Effector memory CD4-positive, alpha-beta T cell (primary cell): Measurements from ENCODE around the gene MEIS1.

Source experiments
- DNase-seq, 3 donors: peaks; one replicate each; pipeline ENCODE4 v3.0.0-alpha.2; 2020
- H3K27ac ChIP-seq: 2 replicates; pipeline ENCODE4 v1.7.0; 2013; ENCODE audit warnings: mild to moderate bottlenecking, low read length, moderate library complexity; ENCODE audit not compliant: insufficient read depth, poor library complexity, severe bottlenecking
- H3K27me3 ChIP-seq: replicated peaks from 2 replicates; pipeline ENCODE4 v1.7.0; 2013; ENCODE audit warnings: mild to moderate bottlenecking, low read length; ENCODE audit not compliant: insufficient read depth, control insufficient read depth, poor library complexity, severe bottlenecking
- H3K36me3 ChIP-seq: 2 replicates; pipeline ENCODE4 v1.7.0; 2013; ENCODE audit warnings: mild to moderate bottlenecking, low read length, moderate library complexity; ENCODE audit not compliant: control insufficient read depth, insufficient read depth
- H3K4me1 ChIP-seq: 2 replicates; pipeline ENCODE4 v1.7.0; 2013; ENCODE audit warnings: low read length, mild to moderate bottlenecking; ENCODE audit not compliant: control insufficient read depth, insufficient read depth, poor library complexity, severe bottlenecking
- H3K4me3 ChIP-seq: 2 replicates; pipeline ENCODE4 v1.7.0; 2013; ENCODE audit warnings: low read length, low read depth, mild to moderate bottlenecking; ENCODE audit not compliant: insufficient read depth, poor library complexity, severe bottlenecking
- H3K9me3 ChIP-seq: 2 replicates; pipeline ENCODE4 v1.7.0; 2013; ENCODE audit warnings: mild to moderate bottlenecking, low read length, moderate library complexity; ENCODE audit not compliant: control insufficient read depth

Gene MEIS1

DNA sequence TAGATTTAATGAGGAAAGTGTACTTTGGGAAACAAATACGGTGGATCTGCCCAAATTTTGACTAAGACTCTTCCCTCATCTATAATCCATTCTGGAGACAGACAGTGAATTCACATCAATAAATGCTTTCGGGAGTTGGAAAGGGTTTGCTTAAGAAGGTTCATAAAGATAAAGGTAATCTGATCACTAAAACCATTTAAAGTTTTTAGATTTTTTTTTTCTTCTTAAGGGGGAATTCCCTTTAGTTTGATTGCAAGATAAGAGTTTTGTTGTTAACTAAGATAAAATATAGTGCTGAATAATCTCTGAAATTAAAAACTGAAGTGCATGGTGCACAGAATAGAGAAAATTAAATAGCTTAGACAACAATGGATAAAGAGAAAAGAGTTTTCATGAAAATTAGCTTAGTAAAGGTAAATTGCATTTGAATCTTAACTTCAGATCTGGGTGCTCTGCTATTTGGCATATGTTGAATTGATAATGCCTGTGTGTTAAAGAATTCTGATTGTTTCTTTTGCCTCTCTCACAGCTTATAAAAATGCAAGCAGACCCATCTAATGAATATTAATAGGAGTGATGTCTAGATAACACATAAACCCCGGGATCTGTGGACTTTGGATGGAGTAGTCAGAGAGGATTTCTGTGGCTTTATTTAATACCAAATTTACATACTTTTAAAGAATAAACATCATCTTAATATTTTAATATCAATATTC lies 100.8 kb downstream of the MEIS1 start:
- H3K36me3 ChIP-seq: no peaks in the 10 kb centered on the region
- H3K4me3 ChIP-seq: no peak overlapping the region
- no peak for DNase-seq
- H3K27me3 ChIP-seq: no peaks in the 10 kb centered on the region
- no peak overlapping the region for H3K27ac ChIP-seq
- H3K4me1 ChIP-seq: no peaks in the 10 kb centered on the region
- H3K9me3 ChIP-seq: no peaks in the 10 kb centered on the region

DNA sequence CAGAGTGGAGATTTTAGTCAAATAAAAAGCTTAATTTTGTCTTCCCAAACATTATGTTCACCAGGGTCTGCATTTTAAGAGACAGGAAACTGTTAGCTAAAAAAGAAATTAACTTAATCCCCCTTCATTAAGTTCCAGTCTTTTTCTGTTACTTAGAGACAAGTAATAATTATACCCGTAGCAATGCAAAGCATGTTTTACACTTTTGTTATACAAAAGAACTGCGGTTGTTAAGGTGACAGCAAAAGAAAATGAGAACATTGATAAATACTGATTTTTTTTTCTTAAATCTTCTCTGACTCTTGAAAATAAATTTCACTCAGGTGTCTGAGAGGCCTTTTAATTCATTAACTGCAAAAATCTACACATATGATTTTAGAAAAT lies 101.4 kb downstream of the MEIS1 start:
- Histone ChIP-seq H3K27ac (no peak overlapping the region), H3K4me3 (no peak overlapping the region), H3K36me3 (no peaks in the 10 kb centered on the region), H3K4me1 (no peaks in the 10 kb centered on the region), H3K9me3 (no peaks in the 10 kb centered on the region), H3K27me3 (no peaks in the 10 kb centered on the region)
- DNase-seq: no peak

DNA sequence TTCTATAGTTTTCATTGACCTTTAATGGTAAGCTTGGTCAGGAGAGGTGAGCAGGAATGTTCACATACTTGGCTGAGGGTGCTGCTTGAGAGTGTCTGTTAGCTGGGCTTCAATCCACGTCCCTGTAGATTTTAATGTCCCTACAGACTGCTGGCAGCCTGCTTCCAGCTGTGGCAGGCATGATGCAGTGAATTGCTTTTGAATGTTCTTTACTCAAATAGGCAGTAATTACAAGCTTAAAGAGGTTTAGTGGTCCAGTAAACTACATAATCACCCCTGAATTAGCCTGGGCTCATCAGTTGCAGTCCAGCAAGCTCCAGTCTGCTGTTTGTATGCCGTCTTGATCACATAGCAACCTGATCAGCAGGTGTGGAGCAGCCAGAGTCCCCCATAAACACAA lies 102.1 kb downstream of the MEIS1 start:
- no peak for DNase-seq
- Histone ChIP-seq H3K4me3 (no peak overlapping the region), H3K36me3 (no peaks in the 10 kb centered on the region), H3K9me3 (no peaks in the 10 kb centered on the region), H3K27me3 (no peaks in the 10 kb centered on the region), H3K4me1 (no peaks in the 10 kb centered on the region), H3K27ac (no peak overlapping the region)

DNA sequence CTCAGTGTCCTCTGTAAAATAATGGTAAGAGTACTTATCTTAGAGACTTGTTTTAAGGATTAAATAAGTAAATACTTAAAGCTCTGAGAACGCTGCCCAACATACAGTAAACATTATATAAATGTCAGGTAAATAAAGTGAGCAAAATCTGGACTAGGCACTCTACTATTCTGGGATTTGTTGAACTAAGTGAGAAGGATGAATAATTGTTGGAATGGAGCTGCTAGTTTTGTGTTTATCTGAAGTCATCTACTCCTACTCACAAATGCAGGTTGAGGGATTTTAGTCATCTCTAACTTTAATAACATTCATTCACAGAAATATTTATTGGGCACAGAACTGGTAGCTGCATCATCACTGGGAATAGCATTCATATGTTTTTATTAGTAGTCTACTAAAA lies 103.4 kb downstream of the MEIS1 start:
- no peaks in the 10 kb centered on the region for H3K9me3 ChIP-seq
- H3K4me1 ChIP-seq: no peaks in the 10 kb centered on the region
- H3K4me3 ChIP-seq: no peak overlapping the region
- DNase-seq: no peak
- no peaks in the 10 kb centered on the region for H3K27me3 ChIP-seq
- no peak overlapping the region for H3K27ac ChIP-seq
- no peaks in the 10 kb centered on the region for H3K36me3 ChIP-seq

GRCh38 chr2:66539452-66539851 lies 104.5 kb downstream of the MEIS1 start:
- no peak for DNase-seq
- H3K27me3 ChIP-seq: no peaks in the 10 kb centered on the region
- H3K4me1 ChIP-seq: no peaks in the 10 kb centered on the region
- H3K4me3 ChIP-seq: no peak overlapping the region
- H3K27ac ChIP-seq: no peak overlapping the region
- no peaks in the 10 kb centered on the region for H3K9me3 ChIP-seq
- H3K36me3 ChIP-seq: no peaks in the 10 kb centered on the region

DNA sequence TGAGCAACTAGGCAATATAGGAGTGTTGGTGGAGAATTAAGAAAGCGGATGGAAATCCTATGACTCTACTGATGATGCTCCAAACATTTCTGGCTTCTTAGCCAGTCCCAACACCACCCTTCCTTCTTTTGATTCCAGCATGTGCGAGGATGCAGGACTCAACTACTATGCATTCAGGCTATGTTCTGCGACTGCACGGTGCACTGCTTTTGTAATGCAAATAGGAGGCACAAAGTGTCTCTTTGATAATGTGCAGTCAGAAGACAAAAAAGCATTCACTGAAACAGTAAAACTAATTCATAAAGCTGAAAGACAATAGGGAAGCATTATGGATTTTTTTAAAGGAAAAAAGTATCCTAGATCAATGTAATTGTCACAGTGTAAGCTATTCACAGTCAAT lies 106.7 kb downstream of the MEIS1 start:
- Histone ChIP-seq H3K4me3 (no peak overlapping the region), H3K9me3 (no peaks in the 10 kb centered on the region), H3K36me3 (no peaks in the 10 kb centered on the region), H3K27me3 (no peaks in the 10 kb centered on the region), H3K4me1 (no peaks in the 10 kb centered on the region), H3K27ac (no peak overlapping the region)
- no peak for DNase-seq

DNA sequence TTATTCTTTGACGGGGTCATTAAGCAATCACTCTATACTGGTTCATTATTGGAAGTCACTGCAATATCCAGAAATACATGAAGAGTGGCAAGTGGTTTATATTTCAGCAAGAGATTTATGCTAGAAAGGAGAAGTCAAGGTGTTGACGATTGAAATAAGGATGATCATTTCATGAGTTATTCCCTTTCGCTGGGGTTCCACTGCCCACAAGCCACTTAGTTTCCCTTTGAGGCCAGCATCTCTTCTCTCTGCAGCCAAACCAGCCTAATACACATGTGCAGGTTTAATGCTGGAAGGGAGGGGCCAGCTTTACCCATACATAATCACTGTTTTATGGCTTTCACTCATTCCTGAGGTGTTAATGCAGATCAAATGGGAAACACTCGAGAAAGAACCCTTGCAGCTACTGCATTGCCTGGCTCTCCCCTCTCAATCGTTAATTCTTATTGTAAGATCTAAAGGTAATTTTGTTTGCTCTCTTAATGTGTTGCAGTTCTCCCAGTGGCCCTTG lies 108.4 kb downstream of the MEIS1 start:
- DNase-seq: no peak
- no peaks in the 10 kb centered on the region for H3K36me3 ChIP-seq
- no peak overlapping the region for H3K27ac ChIP-seq

DNA sequence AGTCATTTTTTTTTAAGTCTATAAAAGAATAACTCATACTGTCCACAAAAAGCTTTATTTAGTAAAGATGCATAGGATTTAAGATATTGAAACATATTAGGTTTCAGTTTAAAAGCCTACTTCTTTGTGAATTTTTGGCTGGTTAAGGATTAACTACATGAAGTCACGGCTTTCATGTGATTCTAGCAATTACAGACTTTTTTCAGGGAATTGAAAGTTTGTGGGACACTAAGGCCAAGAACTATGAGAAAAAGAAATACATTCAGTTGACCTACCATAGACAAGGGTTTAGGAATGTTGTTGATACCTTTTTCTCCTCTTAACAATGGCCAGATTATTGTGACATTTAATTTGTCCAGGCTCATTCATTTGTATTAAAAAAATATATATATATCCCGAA lies 109.3 kb downstream of the MEIS1 start:
- Histone ChIP-seq H3K27ac (no peak overlapping the region), H3K36me3 (no peaks in the 10 kb centered on the region), H3K9me3 (no peaks in the 10 kb centered on the region), H3K4me3 (no peak overlapping the region), H3K4me1 (no peaks in the 10 kb centered on the region), H3K27me3 (no peaks in the 10 kb centered on the region)
- DNase-seq: no peak

More for the DNA sequence above, 108.4 kb downstream of the MEIS1 start:
- Histone ChIP-seq H3K4me1 (no peaks in the 10 kb centered on the region), H3K9me3 (no peaks in the 10 kb centered on the region), H3K27me3 (no peaks in the 10 kb centered on the region), H3K4me3 (no peak overlapping the region)

DNA sequence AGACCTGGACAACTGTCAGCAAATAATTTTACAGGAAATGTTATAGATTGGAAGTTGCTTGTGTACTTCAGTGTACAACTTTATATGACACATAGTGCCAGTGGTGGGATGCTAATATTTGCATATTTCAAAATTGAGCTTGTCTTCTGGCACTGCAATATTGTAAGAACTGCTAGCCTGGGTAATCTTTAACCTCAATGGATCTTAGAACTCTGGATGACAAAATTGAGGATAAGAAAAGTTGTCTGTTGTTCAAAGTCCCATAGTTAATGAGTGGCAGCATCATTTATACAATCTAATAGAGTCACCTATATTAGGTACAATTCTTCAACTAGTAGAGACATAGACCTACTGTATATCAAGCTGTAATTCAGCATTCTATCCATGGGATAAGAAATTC lies 110.3 kb downstream of the MEIS1 start:
- Histone ChIP-seq H3K9me3 (no peaks in the 10 kb centered on the region), H3K4me3 (no peak overlapping the region), H3K27me3 (no peaks in the 10 kb centered on the region), H3K27ac (no peak overlapping the region), H3K36me3 (no peaks in the 10 kb centered on the region), H3K4me1 (no peaks in the 10 kb centered on the region)
- no peak for DNase-seq

- Histone ChIP-seq H3K27me3 (no peaks in the 10 kb centered on the region), H3K9me3 (no peaks in the 10 kb centered on the region), H3K4me1 (no peaks in the 10 kb centered on the region), H3K27ac (no peak overlapping the region), H3K36me3 (no peaks in the 10 kb centered on the region), H3K4me3 (no peak overlapping the region)
- no peak for DNase-seq
Observed at GRCh38 chr2:66547118-66547517, 112.2 kb downstream of the MEIS1 start.
